ENCODE results near the gene PNPLA7.
"Not testable (repeated sequence)": the region's sequence is repeated elsewhere in the genome, so short reads cannot be mapped to it uniquely, and the experiment has no call there.

Gene PNPLA7

DNA sequence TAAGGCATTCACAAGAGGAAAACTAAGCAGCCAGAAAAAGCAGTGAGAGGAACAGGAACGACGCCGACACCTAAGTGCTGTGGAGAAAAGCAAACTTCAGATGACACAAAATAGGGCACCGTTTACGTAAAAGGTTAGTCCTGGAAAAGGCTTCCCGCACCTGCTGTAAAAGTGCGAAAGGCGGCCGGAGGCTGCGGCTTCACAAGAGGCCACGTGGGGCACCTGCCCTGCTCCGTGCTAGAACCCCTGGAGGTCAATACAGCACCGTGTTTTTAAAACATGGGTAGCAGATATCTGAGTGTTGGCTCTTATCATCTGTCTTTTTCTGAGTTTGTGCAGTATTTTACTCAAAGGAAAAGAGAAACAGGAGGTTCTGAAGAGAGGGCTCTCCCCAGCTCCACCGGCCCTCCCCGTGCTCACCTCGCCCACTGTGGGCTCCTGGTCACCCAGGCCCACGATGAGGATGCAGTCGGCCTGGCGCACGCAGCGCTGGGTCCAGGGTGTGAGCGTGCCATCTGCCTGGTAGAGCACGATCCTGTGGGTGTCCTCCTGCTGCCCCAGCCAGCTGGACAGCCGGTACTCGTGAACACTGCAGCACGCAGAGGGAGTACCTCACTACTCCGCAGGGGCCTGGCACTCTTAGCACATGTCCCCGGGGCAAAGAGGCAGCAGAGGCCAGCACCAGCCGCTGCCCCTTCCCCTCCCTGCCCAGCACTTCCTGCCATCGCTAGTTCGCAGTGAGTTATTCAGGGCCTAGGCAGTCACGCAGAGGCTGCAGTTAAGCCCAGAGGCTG is 70.1 kb downstream of the PNPLA7 start:
- no peak for DNase-seq

DNA sequence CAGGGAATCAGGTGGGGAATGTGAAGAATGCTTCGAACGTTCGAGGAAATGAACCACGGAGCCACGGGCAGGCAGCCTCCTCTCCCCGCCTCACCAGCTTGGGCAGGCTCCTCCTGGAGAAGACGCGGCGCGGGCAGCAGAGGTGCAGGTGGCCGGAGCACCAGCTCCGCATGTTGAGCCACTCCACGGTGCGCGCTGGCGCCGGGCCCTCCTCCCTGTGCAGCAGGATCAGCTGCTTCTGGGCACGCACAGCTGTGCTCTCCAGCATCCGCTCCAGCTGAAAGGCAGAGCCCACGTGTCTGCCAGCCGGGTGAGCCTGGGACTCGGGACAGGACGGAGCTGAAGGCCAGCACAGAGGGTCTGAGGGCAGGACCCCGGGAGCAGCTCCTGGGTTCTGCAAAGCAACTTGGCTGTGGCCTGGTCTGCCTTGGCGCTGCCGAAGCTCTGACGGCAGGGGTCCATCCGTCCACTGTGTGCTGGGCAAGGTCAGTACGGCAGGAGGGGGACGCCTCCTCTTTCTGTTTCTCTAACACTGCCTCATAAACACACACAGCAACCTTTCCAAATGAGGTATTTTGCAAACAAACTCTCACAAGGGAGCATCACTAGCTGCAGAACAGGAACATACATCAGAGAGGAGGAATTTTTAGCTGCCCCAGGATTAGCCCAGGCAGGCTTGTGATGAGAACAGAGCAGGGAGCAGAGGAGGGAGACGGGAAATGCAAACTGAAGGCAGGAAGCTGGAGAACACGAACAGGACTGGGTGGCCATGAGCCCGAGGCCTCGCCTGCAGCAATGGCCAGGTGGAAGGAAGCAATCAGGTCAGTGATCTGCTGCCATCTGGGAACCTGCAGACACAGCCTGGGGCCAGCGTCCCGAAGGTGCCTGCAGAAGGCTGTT is 71.0 kb downstream of the PNPLA7 start:
- DNase-seq: peak; percentile 25

GRCh38 chr9:137478613-137478961 is 71.6 kb downstream of the PNPLA7 start:
- no peak for DNase-seq

- DNase-seq: no peak
Observed at GRCh38 chr9:137477778-137478612, 72.2 kb downstream of the PNPLA7 start.

GRCh38 chr9:137476856-137477255 is 73.3 kb downstream of the PNPLA7 start:
- no peak for DNase-seq

DNA sequence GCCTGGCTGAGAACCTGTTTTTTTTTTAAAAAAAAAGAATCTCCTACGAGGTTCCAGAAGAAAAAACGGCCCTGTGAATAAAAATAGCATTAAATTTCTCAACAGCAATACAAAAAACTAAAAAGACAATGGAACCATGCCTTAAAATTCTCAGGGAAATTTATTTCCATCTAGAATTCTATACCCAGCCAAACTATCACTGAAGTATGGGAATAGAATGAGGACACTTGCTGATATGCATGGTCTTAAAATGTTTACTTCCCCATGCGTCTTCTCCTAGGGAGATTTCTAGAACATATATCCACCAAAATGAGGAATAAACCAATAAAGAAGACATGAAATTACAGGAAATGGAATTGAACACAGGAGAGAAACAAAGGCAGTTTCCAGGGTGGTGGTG is 74.5 kb downstream of the PNPLA7 start:
- DNase-seq: no peak

DNA sequence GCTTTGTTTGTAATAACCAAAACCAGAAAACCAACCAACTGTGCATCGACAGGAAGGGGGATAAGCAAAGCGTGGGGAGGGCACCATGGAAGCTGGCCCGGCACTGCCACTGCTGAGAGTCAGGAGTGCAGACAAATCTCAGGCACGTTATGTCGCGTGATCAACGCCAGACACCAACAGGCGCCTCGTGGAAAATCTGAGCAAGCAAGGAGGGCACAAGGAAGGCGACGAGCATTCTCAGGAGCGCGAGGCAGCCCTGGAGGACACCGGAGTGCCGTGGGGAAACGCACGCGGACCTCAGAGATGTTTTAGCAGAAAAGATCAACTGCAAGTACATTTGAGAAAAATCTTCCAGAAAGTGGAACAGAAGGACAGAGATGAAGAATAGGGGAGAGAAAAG is 75.9 kb downstream of the PNPLA7 start:
- DNase-seq: no peak

DNA sequence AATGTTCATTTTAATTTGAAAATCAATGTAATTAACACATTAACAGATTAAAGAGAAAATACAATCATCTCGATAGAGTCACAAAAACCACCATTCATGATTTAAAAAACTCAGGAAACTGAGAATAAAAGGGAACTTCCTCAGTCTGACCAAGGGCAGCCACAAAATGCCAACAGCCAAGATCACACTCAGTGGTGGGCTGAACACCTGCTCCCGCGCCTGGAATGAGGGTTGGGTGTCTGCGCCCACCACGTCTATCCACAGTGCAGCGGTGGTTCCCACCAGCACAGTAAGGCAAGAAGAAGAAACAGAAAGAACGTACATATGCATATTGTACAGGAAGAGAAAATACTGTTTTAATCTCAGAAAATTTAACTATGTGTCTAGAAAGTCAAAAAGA is 79.4 kb downstream of the PNPLA7 start:
- no peak for DNase-seq

GRCh38 chr9:137467896-137468295 is 82.3 kb downstream of the PNPLA7 start:
- no peak for DNase-seq

DNA sequence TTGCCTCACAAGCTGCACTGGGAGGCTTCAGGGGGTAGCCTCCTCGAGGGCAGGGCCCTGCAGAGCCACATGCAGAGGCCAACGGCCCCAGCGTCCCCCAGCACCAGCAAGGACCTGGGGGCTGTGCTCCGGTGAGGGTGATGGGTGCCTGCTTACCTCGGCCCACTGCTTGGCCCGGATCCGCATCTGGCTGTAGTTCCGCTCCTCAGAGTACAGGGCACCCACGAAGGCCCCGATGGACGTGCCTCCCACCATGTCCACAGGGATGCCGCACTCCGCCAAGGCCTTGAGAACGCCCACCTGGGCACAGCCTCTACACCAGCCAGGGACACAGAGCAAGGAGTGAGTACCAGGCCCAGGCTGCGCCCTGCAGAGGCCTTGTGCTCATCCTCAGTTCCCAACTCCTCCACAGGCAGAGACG is 83.0 kb downstream of the PNPLA7 start:
- no peak for DNase-seq

GRCh38 chr9:137466389-137467085 is 83.7 kb downstream of the PNPLA7 start:
- DNase-seq: not testable (repeated sequence)

GRCh38 chr9:137465720-137466388 is 84.3 kb downstream of the PNPLA7 start:
- no peak for DNase-seq

GRCh38 chr9:137465000-137465719 is 85.0 kb downstream of the PNPLA7 start:
- DNase-seq: no peak

GRCh38 chr9:137464291-137464999 is 85.8 kb downstream of the PNPLA7 start:
- DNase-seq: no peak

DNA sequence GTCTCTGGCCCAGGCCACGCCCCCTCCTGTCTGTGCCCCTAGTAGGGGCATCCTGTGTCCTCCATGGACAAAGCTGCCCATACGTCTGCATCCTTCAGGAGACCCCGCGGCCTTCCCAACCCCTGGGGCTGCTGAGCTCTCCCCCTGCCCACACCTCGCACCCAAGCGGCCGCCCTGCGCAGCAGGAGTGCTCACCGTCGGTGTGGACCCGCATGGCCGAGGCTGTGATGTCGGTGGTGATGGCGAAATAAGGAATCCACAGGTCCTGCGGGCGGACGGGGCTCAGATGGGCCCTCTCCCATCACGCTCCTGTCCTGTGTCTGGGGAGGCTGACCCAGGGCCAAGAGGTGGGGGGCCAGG is 86.3 kb downstream of the PNPLA7 start:
- DNase-seq: no peak

DNA sequence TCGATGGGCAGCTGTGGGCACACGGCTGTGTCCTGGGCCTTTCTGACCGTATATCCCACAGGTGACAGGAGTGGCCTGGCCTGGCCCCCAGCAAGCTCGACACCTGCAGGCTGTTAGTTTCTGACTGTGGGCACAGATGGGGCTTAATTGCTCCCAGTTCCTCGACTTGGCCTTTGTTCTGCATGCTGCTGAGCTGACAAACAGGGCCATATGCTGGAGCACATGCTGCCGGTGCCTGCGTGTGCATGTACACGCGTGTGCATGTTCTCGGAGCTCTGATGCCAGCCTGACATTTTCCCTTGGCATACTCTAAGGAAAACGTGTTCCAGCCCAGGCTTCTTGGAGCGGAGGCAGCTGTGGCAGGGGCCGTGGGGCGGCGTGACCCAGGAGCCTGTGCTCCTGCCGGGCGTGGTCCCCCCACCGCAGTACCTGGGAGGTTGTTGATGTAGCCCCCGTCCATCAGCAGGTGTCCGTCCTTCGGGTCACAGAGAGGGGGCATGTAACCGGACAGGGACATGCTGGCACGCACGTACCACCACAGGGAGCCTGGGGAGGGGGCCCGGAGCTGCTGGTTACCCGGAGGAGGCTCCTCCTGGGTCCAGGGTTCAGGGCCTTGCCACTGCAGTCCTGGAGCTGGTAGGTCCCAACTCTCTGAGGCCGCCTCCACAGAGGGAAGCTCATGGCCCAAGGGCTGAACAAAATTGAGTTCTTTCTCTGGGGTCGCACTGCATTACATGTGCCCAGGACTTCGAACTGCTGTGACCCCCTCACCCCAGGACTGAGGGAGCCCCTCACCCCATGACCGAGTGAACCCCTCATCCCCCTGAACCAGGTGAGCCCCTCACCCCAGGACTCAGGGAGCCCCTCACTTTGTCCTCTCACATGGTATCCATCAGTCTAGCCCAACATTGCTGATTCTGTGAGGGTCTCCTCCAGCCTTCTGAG is 86.9 kb downstream of the PNPLA7 start:
- DNase-seq: no peak

DNA sequence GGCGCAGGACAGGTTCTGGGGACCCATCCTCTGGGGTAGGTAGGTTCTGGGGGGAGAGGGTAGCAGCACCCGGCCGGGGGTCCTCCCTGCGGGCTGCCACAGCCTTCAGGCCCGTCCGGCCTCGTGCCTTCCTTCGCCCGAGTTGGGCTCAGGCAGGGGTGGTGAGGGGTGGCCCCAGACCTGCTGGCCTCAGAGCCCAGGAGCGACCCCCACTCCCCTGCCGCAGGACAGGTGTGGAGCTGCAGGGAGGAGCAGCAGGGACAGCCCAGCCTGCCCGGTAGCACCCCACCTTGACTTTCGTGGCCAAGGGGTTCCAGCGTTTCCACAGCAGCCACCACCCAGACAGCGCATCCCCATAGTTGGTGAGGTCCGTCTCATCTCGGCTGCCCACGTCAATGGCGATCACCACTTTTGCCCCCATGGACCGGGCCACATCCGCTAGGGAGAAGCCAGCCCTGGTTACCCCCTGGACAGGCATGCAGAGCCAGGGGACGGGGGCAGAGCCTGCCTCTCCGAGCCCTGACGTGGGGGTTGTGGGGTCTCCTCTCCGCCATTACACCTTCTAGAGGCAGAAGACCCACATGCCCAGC is 87.7 kb downstream of the PNPLA7 start:
- no peak for DNase-seq

- DNase-seq: no peak
Observed at GRCh38 chr9:137461663-137462395, 88.4 kb downstream of the PNPLA7 start.
